Upper lobe of left lung (tissue), 4 donors: ENCODE measurements around the gene TP73.

ENCODE experiments used
- EP300 ChIP-seq, 4 donors: sonication (generic); formaldehyde crosslinking; IDR thresholded peaks; one replicate each; pipeline ENCODE4 v1.5.1; 2017; ENCODE audit warnings: antibody characterized with exemption in 4 of 4, control low read depth in 2 of 4
- POLR2A ChIP-seq, 4 donors: fragments of 450-650 bp; IDR thresholded peaks; one replicate each; pipeline ENCODE4 v1.5.1; 2016 to 2017; ENCODE audit warnings: antibody characterized with exemption in 4 of 4, mild to moderate bottlenecking in 2 of 4
- POLR2AphosphoS5 ChIP-seq, 2 donors: sonication (generic); formaldehyde crosslinking; IDR thresholded peaks; one replicate each; pipeline ENCODE4 v1.5.1; 2017; ENCODE audit warnings: antibody characterized with exemption in 2 of 2
- TF ChIP-seq, protein P1 (sequence below), 6 experiments: fragments of 450-650 bp in 4 of 6; fragments of 200-600 bp in 2 of 6; sonication (generic) in 2 of 6; IDR thresholded peaks; one replicate each; pipeline ENCODE4 v1.5.1; 2016 to 2019; ENCODE audit warnings: antibody characterized with exemption in 6 of 6

DNA sequence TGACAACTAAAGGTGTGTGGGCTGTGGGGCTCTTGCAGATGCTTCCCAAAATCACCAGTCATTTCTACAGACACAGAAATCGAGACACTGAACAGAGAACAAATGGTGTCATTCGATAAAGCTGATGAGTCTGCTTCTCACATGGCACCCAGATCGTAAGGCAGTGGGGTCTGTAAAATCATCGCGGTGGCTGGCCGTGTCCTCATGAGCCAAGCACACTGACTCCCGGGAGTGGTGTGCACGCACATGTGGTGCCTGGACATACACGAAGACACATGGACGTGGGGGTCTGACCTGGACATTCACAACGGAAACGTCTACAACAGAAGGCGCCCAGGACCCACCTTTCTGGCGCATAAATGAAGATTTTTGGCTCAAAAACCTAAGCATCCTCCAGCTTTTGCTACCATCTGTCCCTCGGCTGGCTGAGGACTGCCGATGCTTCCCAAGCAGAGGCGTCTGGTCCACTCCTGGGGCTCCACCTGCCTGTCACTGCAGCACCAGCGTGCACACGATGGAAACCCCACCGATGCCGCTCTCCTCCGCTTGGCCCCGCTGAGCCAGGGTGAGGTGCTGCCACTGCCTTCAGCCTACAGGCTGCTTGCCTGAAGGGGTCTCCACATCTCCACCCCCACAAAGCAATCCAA is 127.1 kb downstream of the TP73 start:
- no peak for TF ChIP-seq POLR2AphosphoS5 (IDR thresholded peaks at IDR 0.05)
- TF ChIP-seq, protein P1, sequence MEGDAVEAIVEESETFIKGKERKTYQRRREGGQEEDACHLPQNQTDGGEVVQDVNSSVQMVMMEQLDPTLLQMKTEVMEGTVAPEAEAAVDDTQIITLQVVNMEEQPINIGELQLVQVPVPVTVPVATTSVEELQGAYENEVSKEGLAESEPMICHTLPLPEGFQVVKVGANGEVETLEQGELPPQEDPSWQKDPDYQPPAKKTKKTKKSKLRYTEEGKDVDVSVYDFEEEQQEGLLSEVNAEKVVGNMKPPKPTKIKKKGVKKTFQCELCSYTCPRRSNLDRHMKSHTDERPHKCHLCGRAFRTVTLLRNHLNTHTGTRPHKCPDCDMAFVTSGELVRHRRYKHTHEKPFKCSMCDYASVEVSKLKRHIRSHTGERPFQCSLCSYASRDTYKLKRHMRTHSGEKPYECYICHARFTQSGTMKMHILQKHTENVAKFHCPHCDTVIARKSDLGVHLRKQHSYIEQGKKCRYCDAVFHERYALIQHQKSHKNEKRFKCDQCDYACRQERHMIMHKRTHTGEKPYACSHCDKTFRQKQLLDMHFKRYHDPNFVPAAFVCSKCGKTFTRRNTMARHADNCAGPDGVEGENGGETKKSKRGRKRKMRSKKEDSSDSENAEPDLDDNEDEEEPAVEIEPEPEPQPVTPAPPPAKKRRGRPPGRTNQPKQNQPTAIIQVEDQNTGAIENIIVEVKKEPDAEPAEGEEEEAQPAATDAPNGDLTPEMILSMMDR (IDR thresholded peaks at IDR 0.05) = no peak
- TF ChIP-seq POLR2A (IDR thresholded peaks at IDR 0.05) = no peak
- no peak for TF ChIP-seq EP300 (IDR thresholded peaks at IDR 0.05)
